Stimulated activated CD8-positive, alpha-beta memory T cell treated with anti-CD3 and anti-CD28 coated beads, Interleukin-4, amount 100 ng/mL, for 24 hours (primary cell): Measurements from ENCODE around the gene HELZ.

Experiments
- DNase-seq: peaks from one replicate; pipeline ENCODE4 v3.0.0-alpha.2; 2020; ENCODE audit warnings: low read depth

The HELZ gene

GRCh38 chr17:67194134-67194533 lies 50.9 kb downstream of the HELZ start:
- no peak for DNase-seq

- no peak for DNase-seq
Measured at GRCh38 chr17:67187927-67188326, 57.1 kb downstream of the HELZ start.

- no peak for DNase-seq
Measured at GRCh38 chr17:67186782-67187181, 58.2 kb downstream of the HELZ start.

- no peak for DNase-seq
Measured at GRCh38 chr17:67183531-67183930, 61.5 kb downstream of the HELZ start.

DNA sequence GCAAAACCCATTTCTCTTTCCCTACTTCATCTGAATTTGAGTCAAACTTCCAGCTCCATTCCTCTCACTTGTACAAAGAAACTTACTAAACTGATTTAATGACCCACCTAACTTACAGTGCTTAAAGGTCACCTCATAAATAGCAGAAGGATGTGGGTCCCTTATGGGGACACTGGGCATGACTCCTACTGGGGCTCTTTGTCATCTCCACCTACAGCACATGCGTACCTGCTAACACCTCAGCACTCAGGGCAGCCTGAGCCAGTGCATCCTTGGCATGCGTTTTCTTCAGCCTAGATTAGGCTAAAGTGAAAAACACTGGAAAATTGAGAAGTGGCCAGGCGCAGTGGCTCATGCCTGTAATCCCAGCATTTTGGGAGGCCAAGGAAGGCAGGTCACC lies 63.2 kb downstream of the HELZ start:
- no peak for DNase-seq

- no peak for DNase-seq
Measured at GRCh38 chr17:67180275-67180674, 64.7 kb downstream of the HELZ start.

DNA sequence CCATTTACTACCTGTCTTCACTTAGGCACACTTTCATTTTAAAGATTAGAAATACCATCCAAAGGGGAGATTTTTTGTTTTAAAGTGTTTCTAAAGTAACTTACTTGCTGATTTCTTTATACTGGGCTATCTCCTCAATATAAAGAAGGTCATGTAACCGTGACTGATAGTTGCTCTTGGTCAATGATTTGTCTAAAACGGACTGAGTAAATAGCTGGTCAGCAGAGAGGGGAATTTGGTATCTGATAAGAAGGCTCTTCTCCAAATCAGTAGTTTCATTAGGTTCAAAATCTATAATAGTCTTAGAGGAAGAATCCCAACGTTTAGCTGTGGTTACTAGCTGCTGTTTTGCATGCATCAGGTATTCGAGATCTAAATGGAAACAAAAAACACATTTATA lies 66.4 kb downstream of the HELZ start:
- DNase-seq: no peak

DNA sequence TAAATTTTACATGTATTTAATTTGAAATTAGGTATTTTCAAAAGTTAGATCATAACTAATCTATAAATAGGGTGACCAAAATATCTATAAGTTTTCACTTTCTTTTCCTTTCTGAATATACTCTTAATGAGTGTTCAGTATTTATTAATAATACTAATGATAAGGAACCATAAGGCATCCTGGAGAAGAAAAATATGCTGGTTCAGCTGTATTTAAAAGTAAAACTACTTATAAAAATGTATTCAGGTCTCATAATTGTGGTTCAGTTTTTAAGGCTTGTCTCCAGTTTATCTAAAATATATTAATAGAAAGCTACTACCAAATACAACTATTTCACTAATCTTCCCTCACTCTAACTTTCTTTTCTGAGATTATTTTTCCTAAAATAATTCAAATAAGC lies 67.3 kb downstream of the HELZ start:
- DNase-seq: no peak

- no peak for DNase-seq
Measured at GRCh38 chr17:67174190-67174589, 70.8 kb downstream of the HELZ start.

DNA sequence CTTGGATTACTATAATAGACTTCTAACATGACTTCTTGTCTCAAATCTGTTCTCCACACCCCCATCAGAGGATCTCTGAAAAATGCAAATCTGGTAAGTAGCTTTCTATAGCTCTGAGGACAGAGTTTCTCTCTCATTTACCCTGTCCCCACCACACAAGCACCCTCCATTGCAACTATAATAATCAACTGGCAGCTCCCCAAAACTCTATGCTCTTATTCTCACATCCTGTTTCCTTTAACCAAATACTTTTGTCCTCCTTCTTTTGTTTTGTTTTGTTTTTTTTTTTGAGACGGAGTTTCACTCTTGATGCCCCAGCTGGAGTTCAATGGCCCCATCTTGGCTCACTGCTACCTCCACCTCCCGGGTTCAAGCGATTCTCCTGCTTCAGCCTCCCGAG lies 73.4 kb downstream of the HELZ start:
- no peak for DNase-seq

DNA sequence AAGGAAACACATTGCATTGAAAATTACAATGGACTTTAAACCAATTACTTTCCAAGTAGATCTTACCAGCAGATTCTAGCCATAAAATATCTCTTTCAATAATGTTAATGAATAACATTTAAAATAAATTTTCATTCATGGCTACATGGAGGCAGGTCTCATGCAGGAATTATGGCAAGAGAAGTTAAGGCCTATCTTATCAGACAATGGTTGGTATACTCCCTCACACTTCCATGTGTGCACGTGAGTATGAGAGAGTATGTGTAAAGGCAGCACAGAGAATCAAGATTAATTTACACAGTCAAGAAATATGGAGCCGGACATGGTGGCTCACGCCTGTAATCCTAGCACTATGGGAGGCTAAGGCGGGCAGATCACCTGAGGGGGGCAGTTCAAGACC lies 76.5 kb downstream of the HELZ start:
- DNase-seq: no peak

- DNase-seq: no peak
Measured at GRCh38 chr17:67165201-67165600, 79.8 kb downstream of the HELZ start.

GRCh38 chr17:67164302-67164701 lies 80.7 kb downstream of the HELZ start:
- DNase-seq: no peak

GRCh38 chr17:67162771-67163170 lies 82.2 kb downstream of the HELZ start:
- DNase-seq: no peak

DNA sequence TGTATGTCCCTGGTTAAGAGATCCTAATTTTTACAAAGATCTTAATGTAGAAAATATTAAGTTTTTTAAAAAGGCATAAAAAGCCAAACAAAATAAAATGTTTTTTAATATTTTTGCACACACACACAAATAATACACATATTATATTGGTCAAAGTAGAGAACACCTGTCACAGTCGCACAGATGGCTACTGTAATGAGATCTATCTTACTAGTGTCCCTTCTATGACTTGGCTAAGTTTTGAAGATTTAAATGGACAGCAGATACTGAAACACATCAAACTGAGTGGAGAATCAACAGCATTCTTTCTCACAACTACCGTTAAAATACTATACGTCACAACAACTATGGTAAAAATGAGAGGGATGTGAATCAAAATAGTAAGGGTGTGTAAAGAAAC lies 83.4 kb downstream of the HELZ start:
- DNase-seq: no peak

GRCh38 chr17:67160791-67161190 lies 84.2 kb downstream of the HELZ start:
- no peak for DNase-seq

- DNase-seq: no peak
Measured at GRCh38 chr17:67157732-67158639, 87.0 kb downstream of the HELZ start.

DNA sequence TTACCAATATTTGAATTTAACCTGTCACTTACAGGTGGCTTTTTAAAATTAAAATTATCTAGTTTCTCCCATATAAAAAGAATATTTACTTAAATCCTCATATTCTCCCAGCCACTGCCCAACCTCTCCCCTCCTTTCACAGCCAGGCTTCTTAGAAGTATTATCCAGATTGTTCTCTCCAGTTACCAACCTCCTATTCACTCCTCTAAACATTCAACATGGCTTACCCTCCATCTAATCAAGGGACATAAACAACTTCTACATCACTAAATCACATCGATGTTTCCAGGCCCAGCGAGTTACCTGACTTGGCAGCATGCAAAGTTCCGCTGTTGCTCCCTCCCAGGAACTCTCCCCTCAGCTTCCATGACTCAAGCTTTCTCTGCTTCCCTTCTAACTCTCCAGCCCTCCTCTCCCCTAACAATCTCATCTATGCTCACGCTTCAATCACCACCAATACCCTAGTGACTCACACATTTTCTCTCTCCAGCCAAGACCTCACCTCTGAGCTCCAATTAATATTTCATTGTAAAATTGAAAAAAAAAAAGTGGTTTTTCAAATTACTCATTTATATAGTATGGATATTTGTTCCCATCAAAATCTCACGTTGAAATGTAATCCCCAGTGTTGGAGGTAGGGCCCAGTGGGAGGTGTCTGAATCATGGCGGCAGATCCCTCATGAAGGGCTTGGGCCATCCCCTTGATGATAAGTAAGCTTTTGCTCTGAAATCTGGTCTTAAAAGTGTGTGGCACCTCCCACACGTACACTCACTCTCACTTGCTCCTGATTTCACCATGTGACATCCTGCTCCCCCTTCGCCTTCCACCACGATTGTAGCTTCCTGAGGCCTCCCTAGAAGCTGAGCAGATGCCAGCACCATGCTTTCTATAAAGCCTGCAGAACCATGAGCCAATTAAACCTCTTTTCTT lies 88.5 kb downstream of the HELZ start:
- DNase-seq: no peak

DNA sequence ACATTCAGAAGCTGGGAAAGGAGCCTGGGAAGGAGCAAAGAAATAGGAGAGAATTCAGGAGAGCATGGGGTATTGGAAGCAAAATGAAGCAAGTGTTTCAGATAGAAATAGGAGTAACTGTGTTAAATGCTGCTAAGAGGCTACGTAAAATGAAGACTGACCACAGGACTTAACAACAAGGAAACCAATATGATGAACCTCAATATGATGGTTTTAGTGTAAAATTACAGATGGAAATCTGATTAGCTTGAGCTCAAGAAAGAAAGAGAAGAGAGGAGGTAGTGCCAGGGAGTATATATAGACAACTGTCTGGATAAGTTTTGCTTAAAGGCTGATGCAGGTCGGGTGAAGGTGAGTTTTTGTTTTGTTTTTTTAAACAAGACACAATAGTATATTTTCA lies 92.2 kb downstream of the HELZ start:
- DNase-seq: no peak

DNA sequence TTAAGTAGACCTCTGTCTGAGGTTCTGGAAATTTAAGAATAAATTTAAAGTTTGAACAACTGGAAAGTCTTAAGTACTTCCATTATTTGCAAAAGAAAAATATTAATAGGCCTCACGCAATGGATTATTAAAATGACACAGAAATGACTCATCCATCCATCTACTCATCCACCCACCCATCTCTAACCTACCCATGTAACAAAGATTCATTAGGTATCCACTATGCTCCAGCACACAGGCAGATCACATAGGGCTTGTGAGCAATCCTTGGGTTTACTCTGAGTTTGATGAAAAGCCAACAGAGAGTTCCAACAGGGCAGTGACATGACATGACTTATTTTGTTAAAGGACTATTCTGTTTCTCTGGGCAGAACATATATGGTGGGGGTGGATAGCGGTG lies 93.3 kb downstream of the HELZ start:
- DNase-seq: no peak

DNA sequence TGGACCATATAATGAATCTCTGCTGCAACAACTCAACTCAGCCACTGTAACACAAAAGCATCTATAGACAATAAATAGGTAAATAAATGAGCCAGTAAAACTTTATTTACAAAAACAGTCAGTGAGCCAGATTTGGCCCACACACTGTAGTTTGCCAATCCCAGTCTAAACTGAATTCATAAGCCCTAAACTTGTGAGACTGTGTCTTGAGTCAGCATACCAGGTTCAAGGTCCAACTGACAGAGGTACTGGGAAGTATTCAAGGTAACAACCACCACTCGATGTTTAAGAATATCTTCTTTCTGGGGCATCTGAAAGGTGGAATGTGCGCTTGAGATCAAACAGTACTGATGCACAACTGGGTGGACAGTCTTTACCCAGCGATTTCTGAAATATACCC lies 94.2 kb downstream of the HELZ start:
- no peak for DNase-seq

GRCh38 chr17:67148352-67148751 lies 96.6 kb downstream of the HELZ start:
- DNase-seq: no peak

DNA sequence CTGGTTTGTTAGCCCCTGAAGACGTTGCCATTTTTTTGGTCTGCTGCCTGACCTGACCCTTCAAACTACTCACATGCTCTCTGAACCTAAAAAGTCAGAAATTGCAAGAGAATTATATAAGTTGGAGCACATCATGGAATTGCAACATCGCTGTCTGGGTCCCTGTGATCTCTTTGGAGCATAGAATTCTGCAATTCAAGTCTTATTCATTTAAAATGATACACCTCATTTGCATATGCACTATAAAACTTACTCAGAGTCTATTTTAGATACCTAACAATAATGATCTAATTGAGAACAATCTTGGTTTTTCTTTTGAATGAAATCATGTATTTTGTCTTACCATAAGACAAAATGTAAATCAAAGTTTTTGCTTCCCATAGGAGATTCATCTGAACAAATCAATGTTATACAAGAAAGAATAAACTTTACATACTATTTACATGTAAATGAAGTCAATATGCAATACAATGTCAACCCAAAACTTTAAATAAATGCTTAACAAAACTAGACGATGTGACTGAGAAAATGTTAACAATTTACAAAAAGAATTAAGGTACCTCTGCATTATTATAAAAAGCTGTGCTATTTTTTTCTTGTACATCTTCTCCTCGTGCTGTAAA lies 99.7 kb downstream of the HELZ start:
- DNase-seq: no peak
